ENCODE results near the gene TANC1. TPM values are rescaled to one million over a fixed set of nuclear protein-coding genes. Genes with fewer than 3 reads are reported as not detected.

TANC1 gene
- total and polyA plus RNA-seq, 2 experiments from 2014 or later = 2.8 to 9.5 TPM

DNA sequence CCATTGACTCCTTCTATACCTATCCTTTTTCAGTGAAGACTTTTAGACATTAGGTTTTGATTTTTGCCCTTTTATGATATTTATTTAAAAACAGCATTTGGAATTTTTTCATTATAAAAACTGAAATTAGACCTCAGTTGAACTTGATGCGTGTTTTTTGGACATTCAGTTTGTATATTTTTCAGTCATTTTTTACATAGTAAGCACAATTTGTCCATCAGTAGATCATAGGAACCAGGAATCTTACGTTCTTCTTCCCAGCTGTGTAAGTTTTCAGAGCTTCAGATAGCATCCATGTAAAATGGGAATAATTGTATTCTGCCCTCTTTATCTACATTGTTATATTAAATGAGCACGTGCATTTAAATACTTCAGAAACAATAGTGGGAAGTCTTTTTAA, 208.9 kb downstream of the TANC1 start (continued):
- TF ChIP-seq, protein P1, sequence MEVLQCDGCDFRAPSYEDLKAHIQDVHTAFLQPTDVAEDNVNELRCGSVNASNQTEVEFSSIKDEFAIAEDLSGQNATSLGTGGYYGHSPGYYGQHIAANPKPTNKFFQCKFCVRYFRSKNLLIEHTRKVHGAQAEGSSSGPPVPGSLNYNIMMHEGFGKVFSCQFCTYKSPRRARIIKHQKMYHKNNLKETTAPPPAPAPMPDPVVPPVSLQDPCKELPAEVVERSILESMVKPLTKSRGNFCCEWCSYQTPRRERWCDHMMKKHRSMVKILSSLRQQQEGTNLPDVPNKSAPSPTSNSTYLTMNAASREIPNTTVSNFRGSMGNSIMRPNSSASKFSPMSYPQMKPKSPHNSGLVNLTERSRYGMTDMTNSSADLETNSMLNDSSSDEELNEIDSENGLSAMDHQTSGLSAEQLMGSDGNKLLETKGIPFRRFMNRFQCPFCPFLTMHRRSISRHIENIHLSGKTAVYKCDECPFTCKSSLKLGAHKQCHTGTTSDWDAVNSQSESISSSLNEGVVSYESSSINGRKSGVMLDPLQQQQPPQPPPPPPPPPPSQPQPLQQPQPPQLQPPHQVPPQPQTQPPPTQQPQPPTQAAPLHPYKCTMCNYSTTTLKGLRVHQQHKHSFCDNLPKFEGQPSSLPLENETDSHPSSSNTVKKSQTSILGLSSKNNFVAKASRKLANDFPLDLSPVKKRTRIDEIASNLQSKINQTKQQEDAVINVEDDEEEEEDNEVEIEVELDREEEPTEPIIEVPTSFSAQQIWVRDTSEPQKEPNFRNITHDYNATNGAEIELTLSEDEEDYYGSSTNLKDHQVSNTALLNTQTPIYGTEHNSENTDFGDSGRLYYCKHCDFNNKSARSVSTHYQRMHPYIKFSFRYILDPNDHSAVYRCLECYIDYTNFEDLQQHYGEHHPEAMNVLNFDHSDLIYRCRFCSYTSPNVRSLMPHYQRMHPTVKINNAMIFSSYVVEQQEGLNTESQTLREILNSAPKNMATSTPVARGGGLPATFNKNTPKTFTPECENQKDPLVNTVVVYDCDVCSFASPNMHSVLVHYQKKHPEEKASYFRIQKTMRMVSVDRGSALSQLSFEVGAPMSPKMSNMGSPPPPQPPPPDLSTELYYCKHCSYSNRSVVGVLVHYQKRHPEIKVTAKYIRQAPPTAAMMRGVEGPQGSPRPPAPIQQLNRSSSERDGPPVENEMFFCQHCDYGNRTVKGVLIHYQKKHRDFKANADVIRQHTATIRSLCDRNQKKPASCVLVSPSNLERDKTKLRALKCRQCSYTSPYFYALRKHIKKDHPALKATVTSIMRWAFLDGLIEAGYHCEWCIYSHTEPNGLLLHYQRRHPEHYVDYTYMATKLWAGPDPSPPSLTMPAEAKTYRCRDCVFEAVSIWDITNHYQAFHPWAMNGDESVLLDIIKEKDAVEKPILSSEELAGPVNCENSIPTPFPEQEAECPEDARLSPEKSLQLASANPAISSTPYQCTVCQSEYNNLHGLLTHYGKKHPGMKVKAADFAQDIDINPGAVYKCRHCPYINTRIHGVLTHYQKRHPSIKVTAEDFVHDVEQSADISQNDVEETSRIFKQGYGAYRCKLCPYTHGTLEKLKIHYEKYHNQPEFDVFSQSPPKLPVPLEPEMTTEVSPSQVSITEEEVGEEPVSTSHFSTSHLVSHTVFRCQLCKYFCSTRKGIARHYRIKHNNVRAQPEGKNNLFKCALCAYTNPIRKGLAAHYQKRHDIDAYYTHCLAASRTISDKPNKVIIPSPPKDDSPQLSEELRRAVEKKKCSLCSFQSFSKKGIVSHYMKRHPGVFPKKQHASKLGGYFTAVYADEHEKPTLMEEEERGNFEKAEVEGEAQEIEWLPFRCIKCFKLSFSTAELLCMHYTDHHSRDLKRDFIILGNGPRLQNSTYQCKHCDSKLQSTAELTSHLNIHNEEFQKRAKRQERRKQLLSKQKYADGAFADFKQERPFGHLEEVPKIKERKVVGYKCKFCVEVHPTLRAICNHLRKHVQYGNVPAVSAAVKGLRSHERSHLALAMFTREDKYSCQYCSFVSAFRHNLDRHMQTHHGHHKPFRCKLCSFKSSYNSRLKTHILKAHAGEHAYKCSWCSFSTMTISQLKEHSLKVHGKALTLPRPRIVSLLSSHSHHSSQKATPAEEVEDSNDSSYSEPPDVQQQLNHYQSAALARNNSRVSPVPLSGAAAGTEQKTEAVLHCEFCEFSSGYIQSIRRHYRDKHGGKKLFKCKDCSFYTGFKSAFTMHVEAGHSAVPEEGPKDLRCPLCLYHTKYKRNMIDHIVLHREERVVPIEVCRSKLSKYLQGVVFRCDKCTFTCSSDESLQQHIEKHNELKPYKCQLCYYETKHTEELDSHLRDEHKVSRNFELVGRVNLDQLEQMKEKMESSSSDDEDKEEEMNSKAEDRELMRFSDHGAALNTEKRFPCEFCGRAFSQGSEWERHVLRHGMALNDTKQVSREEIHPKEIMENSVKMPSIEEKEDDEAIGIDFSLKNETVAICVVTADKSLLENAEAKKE (CRISPR knock-in tag; IDR thresholded peaks at IDR 0.05) = no peak
- no peak for TF ChIP-seq NANOG (IDR thresholded peaks at IDR 0.05; ENCODE audit: borderline replicate concordance)
- TF ChIP-seq, protein P2, sequence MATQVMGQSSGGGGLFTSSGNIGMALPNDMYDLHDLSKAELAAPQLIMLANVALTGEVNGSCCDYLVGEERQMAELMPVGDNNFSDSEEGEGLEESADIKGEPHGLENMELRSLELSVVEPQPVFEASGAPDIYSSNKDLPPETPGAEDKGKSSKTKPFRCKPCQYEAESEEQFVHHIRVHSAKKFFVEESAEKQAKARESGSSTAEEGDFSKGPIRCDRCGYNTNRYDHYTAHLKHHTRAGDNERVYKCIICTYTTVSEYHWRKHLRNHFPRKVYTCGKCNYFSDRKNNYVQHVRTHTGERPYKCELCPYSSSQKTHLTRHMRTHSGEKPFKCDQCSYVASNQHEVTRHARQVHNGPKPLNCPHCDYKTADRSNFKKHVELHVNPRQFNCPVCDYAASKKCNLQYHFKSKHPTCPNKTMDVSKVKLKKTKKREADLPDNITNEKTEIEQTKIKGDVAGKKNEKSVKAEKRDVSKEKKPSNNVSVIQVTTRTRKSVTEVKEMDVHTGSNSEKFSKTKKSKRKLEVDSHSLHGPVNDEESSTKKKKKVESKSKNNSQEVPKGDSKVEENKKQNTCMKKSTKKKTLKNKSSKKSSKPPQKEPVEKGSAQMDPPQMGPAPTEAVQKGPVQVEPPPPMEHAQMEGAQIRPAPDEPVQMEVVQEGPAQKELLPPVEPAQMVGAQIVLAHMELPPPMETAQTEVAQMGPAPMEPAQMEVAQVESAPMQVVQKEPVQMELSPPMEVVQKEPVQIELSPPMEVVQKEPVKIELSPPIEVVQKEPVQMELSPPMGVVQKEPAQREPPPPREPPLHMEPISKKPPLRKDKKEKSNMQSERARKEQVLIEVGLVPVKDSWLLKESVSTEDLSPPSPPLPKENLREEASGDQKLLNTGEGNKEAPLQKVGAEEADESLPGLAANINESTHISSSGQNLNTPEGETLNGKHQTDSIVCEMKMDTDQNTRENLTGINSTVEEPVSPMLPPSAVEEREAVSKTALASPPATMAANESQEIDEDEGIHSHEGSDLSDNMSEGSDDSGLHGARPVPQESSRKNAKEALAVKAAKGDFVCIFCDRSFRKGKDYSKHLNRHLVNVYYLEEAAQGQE (IDR thresholded peaks at IDR 0.05; ENCODE audit: unreplicated experiment) = no peak

DNA sequence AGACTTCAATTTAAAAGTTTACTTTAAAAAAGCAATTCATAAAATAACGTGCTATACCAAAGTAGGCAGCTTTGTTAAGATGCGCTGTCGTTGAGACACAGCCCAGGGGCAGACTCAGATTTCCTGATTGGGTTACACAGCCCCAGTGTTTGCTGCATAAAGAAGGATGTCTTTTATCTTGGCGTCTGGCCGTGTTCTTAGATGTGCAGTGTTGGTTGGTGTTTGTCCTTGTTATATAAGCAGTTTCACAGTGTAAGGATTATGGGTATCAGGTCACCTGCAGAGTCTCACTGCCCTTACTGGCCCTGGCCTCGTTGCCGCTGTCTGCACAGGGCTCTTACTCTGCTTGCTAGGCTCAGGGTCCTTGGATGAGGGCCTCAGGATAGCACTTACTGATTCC, 209.5 kb downstream of the TANC1 start:
- no peaks in the 10 kb centered on the region for H3F3A ChIP-seq (replicated peaks; ENCODE audit: low read depth)
- ATAC-seq = no peak
- TF ChIP-seq ZNF114 (CRISPR knock-in tag; IDR thresholded peaks at IDR 0.05) (no peak), CREB1 (CRISPR knock-in tag; IDR thresholded peaks at IDR 0.05; ENCODE audit: low read depth) (no peak), ZNF331 (CRISPR knock-in tag; IDR thresholded peaks at IDR 0.05; ENCODE audit: low read depth) (no peak)
- TF ChIP-seq, protein P3, sequence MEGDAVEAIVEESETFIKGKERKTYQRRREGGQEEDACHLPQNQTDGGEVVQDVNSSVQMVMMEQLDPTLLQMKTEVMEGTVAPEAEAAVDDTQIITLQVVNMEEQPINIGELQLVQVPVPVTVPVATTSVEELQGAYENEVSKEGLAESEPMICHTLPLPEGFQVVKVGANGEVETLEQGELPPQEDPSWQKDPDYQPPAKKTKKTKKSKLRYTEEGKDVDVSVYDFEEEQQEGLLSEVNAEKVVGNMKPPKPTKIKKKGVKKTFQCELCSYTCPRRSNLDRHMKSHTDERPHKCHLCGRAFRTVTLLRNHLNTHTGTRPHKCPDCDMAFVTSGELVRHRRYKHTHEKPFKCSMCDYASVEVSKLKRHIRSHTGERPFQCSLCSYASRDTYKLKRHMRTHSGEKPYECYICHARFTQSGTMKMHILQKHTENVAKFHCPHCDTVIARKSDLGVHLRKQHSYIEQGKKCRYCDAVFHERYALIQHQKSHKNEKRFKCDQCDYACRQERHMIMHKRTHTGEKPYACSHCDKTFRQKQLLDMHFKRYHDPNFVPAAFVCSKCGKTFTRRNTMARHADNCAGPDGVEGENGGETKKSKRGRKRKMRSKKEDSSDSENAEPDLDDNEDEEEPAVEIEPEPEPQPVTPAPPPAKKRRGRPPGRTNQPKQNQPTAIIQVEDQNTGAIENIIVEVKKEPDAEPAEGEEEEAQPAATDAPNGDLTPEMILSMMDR (conservative IDR thresholded peaks at IDR 0.05; ENCODE audit: low read depth in 2 of 2) = no peak

More for the DNA sequence above, 209.5 kb downstream of the TANC1 start:
- Mint-ChIP-seq H3K27me3 (ENCODE audit: insufficient read depth, low read depth, poor library complexity) (peaks cover 2% of the 10 kb centered on the region), H3K36me3 (ENCODE audit: low read depth) (no peaks in the 10 kb centered on the region), H3K4me1 (0 out of 3 replicates have a peak, but pooled peaks cover under 1% of the 10 kb centered on the region), H3K4me3 (no peak overlapping the region), H3K27ac (no peak overlapping the region), H3K9me3 (no peaks in the 10 kb centered on the region)
- Histone ChIP-seq H3K79me2 (replicated peaks; ENCODE audit: insufficient read depth) (no peaks in the 10 kb centered on the region), H3K4me2 (no peak overlapping the region), H3K4me3 (no peak overlapping the region), H3K36me3 (ENCODE audit: insufficient read depth) (no peaks in the 10 kb centered on the region), H3K27me3 (ENCODE audit: insufficient read depth) (no peaks in the 10 kb centered on the region), H3K4me1 (ENCODE audit: insufficient read depth) (no peaks in the 10 kb centered on the region), H3K27ac (ENCODE audit: low read depth) (no peak overlapping the region), H3K9me2 (ENCODE audit: insufficient read depth) (no peaks in the 10 kb centered on the region), H2AFZ (no peak overlapping the region), H4K20me1 (replicated peaks; ENCODE audit: insufficient read depth) (no peaks in the 10 kb centered on the region)
- DNase-seq (ENCODE audit: low spot score) = peak; percentile 16
